Forelimb muscle (tissue), 1 donor: ENCODE results near the gene THEM5. TPM values are rescaled to one million over a fixed set of nuclear protein-coding genes. Genes with fewer than 3 reads are reported as not detected.

ENCODE experiments used
- DNase-seq: peaks from one replicate; pipeline ENCODE4 v3.0.0-alpha.2; 2013; ENCODE audit warnings: low read depth
- polyA plus RNA-seq: library from polyadenylated mRNA; unstranded; fragments of 120-200 nt; gene quantifications from one replicate; pipeline ENCODE4 v1.2.1, GENCODE V29; 2013; ENCODE audit not compliant: insufficient read length

The THEM5 gene
- polyA plus RNA-seq, 1 donor = 0.56 TPM

DNA sequence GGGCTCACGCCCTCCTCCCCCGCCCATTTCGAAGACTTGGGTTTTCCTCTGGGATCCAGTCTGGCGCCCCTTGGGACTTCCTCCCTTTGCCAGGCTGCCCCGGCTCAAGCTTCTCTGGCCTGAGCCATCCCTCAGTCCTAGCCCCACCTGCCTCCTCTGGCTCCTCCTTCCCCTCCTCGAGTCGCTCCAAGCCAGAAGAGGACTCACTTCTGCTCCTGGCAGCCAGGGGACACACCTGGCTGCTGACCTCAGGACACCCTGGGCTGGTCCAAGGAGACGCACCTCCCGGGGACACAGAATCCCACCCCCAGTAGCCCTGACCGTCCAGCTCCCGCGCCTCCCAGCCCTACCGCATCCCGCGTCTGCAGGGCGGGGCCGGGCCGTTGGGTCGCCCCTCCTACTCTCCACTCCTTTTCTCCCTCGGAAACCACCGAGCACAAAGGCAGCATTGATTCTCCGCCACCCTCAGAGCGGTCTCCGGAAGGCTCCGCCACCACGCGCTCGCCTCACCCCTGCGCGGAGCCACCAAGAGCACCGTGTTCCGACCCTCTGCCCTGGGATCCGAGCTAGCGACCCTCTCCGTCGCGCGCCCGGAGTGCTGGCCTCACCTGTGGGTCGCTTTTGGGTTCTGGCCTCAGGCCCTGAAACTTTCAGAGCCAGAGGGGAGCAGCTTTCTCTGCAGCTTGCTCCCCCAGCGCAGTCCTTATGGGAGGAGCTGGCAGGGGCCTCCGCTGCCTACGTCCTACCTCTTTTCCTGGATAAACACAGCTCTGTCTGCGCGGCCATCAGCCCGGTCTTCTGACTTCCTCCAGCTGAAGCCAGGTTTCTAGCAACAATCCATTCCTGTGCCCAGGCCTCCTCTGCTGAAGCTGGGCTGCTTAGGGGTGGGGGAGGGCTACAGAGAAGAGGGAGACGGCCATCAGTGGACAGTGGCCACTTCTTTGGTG is 13.8 kb downstream of the THEM5 start, which contains the start of gene C2CD4D:
Gene C2CD4D (minus strand): TSS at position 364 of the 947 bp plus-strand sequence. CDS start 831 bp downstream, outside the sequence.
- no peak for DNase-seq

- DNase-seq = no peak
These were observed 14.5 kb downstream of the THEM5 start for GRCh38 chr1:151839082-151839412.

DNA sequence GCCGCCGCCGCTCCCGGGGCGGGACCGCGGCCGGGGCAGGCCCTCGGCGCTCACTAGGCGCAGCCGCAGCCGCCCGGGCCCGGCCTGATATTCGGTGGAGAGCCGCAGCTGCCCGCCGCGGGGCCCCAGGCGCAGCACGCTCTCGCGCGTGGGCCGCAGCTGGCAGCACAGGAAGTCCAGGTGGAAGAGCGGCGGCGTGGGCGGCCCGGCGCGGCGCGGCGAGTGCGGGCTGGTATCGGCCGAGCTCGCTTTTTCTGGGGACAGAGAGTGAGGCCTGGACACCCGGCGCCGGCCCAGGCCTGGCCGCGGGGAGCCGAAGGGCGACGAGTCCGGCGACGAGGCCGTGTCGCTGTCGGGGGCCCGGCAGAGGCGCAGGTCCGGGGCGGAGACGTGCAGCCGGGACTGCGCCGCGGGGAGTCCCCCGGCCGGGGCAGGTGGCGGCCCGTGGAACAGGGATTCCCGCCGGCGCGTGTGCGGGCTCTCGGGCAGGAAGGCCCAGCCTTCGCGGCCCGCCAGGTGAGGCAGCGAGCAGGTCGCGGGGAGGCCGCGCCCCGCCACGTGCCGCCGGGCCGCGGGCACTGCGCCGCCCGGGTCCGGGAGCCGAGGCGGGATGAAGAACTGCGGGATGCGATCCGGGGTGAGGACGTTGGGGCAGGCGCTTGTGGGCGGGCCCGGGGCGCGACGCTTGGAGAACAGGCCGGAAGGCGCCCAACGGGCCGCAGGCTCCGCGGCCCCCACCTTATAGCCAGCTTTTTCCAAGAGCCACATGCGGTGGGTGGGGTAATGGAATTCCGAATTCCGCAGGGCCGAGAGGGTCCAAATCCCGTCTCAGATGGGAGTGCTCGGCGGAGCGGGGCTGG is 15.1 kb downstream of the THEM5 start:
- DNase-seq = no peak

DNA sequence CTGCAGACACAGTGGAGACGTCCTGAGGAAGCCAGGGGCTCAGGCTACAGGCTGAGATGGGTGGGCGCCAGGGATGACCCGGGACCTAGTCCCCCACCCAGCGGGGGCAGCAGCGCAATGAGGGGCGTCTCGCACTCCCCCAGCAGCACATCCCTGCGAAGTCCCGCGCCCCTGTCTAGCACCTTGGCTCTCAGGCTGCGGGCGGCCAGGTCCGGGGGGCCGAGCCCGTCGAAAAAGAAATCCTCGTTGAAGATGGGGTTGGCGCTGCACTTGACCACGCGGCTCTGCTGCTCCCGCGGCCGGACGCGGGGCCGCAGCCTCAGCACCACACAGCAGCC is 15.7 kb downstream of the THEM5 start:
- no peak for DNase-seq

DNA sequence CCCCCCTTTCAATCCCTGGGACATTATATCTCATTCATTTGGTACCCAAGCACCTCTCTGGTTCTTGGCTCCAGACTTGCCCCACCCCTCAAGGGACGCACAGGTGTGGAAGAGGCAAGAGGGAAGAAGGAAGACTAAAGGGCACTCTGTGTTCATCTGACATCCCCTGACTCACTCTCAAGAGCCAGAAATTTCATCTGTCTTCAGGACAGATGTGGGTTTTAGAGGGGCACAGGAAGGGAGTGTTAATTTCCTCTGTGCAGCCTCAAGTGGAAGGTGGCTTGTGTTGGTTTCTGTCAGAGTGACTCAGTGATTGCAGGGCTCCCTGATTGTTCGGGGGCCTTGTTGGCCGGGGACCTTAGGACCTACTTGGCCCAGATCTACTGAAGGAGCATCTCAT is 16.3 kb downstream of the THEM5 start:
- DNase-seq = no peak

DNA sequence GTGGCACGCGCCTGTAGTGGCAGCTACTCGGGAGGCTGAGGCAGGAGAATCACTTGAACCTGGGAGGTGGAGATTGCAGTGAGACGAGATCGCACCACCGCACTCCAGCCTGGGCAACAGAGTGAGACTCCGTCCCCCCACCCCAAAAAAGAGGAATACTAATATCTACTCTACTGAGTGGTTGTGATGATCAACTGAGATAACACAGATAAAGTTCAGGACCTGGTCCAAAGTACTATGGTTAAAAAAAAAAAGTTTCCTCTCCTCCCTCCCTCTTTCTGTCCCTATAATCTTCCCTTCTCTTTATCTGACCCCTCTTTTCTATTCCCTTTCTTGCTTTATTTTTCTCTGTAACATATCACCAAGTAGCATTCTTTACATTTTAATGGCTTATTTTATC is 17.9 kb downstream of the THEM5 start:
- DNase-seq = no peak

DNA sequence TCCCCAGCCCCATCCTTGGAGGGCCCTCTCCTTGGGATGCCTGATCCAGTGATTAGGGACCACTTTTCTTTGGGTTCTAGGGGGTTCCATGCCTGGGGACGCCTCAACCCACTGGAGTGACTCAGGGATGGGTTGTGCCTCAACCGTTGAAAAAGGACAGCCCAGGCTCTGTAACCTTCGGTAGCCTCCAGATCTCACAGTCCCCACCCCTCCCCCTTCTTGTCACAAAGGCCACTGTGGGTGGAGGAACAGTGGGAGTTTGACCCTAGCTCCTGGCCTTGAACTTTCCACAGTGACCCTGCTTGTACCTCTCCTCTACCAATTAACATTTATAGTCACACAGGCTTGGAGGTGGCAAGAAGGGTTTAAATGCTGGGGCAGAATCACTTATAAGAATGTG is 19.3 kb downstream of the THEM5 start:
- no peak for DNase-seq

- no peak for DNase-seq
These were observed 20.2 kb downstream of the THEM5 start for GRCh38 chr1:151833172-151833900.

GRCh38 chr1:151832318-151832980 is 21.1 kb downstream of the THEM5 start:
- no peak for DNase-seq

- DNase-seq = no peak
These were observed 21.9 kb downstream of the THEM5 start, which contains the start of gene RORC for GRCh38 chr1:151831605-151832004. RORC (minus strand) TSS chr1:151831802; CDS start chr1:151831764, 38 bp downstream.

DNA sequence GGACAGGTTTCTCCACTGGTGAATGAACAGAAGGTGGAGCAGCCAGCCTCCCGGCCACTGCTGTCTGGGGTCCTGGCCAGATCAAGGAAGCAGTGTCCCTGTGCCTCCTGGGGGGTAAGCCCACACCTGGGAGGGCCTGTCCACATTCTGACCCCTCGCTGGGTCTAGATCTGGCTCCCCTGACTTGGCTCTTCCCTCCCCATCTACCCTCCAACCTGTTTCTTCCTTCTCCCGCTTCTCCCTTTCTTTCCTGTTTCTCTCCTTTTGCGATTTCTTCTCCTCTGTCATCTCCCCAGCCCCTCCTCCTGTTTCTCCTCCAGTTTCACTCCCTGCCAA is 22.3 kb downstream of the THEM5 start:
- DNase-seq = no peak

DNA sequence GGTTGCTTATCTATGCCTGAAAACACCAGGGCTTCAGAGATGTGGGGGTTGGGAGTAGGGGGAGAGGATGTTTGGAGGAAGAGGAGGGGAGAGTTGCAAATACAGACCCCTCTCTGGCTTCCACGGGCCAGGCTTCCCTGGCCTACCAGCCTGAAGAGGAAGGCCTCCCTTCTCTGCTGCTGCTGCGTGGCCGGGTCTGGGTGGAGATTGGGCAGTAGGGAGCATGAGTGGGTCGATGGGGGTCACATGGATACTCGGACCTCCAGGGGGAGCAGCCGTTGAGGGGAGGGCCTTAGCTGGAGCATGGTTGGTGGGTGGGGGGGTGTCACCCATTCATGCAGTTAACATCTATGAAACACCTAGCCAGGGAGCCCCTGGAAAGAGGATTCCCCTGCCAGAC is 23.5 kb downstream of the THEM5 start:
- DNase-seq = no peak

DNA sequence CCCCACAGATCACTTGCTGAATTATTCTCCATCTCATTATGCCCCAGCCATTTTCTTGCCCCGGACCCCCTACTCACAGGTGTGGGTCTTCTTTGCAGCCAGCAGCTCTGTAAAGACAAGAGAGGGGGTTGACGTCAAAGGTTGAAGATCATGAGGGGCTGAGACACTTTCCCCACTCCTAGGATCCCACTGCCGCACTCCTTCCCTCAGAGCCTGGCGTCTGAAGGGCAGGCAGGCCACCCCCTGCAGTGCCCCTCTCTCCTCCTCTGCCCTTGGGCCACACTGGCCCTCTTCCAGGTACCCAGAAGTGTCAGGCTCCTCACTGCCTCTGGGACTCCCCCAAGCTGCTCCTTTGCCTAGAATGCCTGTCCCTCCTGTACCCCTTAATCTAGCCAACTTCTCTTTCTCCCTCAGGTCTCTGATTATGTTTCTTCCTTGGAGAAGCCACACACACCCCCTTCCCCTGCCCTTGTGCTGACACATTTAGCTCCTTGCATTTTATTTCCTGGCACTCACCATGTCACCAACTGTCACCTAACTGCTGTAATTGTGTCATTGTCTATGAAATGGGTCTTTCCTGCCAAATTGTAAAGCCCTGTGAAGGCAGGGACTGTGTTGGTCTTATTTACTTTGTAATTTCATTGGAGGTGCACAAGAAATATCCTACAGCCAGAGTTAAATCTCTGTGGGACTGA is 24.0 kb downstream of the THEM5 start:
- DNase-seq = no peak

GRCh38 chr1:151828921-151829320 is 24.6 kb downstream of the THEM5 start:
- DNase-seq = no peak

GRCh38 chr1:151827853-151828252 is 25.7 kb downstream of the THEM5 start:
- DNase-seq = no peak

- no peak for DNase-seq
These were observed 27.5 kb downstream of the THEM5 start for GRCh38 chr1:151825751-151826660.

DNA sequence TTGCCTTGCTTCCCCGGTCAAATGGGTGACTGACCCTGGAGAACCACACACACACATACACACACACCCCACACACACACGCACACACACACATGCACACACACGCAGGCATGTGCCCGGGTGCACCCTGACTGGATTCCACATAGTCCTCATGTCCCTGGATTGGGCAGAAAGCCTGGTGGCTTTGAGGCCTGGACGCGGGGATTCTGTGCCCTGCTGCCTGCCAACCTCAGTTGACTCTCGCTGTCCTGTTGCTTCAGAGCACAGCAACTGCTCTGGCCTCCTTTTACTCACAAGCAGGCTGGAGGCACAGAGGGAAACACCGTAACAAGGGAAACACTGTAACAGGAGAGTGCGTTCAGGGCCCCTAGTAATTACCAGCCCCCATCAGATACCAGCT is 28.3 kb downstream of the THEM5 start:
- DNase-seq = no peak

GRCh38 chr1:151823175-151823574 is 30.3 kb downstream of the THEM5 start:
- DNase-seq = no peak

DNA sequence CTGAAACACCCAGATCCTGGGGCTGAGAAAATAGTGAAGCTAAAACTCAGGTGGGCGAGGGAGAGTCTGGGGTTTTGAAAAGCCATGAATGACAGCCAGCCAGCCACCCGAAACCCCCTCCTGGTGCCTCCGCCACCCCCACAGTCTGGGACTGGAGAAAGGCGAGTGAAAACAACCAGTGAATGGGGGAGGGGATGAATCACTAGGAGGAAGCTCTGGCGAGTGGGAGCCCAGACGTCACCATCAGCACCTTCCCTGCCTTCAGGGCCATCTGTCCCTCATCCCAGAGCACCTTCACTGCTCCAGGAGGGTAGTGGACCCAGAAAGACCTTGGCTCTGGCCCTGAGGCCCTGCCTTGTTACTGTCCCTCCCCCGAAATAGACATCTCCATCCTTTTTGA is 31.1 kb downstream of the THEM5 start:
- DNase-seq = no peak

GRCh38 chr1:151820940-151821339 is 32.6 kb downstream of the THEM5 start:
- no peak for DNase-seq
